NCI-H2081 (cell line): ENCODE data around the gene TARS3.
A peak's percentile ranks its signal among the peaks of the same experiment; 100 is the strongest.

Experiments used
- DNase-seq, 2 experiments: peaks; one replicate each; lab custom pipeline; 2025; lab: John Stamatoyannopoulos, UW

The TARS3 gene

GRCh38 chr15:101623367-101624304, 100.6 kb downstream of the TARS3 start:
- DNase-seq, result no peak

GRCh38 chr15:101621961-101622360, 102.3 kb downstream of the TARS3 start:
- DNase-seq, result no peak

- DNase-seq, result no peak
Measured at GRCh38 chr15:101620671-101621070, 103.6 kb downstream of the TARS3 start.

- DNase-seq, result no peak
Measured at GRCh38 chr15:101619615-101619865, 104.7 kb downstream of the TARS3 start.

GRCh38 chr15:101618851-101619614, 105.2 kb downstream of the TARS3 start:
- no peak for DNase-seq

GRCh38 chr15:101618076-101618475, 106.2 kb downstream of the TARS3 start:
- no peak for DNase-seq

- DNase-seq, result no peak
Measured at GRCh38 chr15:101617390-101617965, 106.8 kb downstream of the TARS3 start.

GRCh38 chr15:101615986-101616848, 108.1 kb downstream of the TARS3 start:
- DNase-seq, result peak; percentile 5 to 56

- no peak for DNase-seq
Measured at GRCh38 chr15:101615414-101615985, 108.8 kb downstream of the TARS3 start.

GRCh38 chr15:101614761-101615160, 109.5 kb downstream of the TARS3 start:
- DNase-seq, result no peak

GRCh38 chr15:101614001-101614585, 110.2 kb downstream of the TARS3 start:
- DNase-seq, result no peak

GRCh38 chr15:101613130-101614000, 110.9 kb downstream of the TARS3 start:
- peak; percentile 19 to 40 for DNase-seq

- DNase-seq, result no peak
Measured at GRCh38 chr15:101612676-101613075, 111.6 kb downstream of the TARS3 start.

GRCh38 chr15:101611580-101612299, 112.5 kb downstream of the TARS3 start:
- no peak for DNase-seq

GRCh38 chr15:101611007-101611406, 113.3 kb downstream of the TARS3 start:
- DNase-seq, result no peak

GRCh38 chr15:101610611-101611000, 113.7 kb downstream of the TARS3 start:
- no peak for DNase-seq

GRCh38 chr15:101609742-101610610, 114.3 kb downstream of the TARS3 start:
- no peak for DNase-seq

GRCh38 chr15:101608201-101608600, 116.1 kb downstream of the TARS3 start:
- DNase-seq, result no peak

GRCh38 chr15:101607108-101607507, 117.2 kb downstream of the TARS3 start:
- DNase-seq, result no peak
